NT2/D1 (cell line): ENCODE measurements around the gene CPB2.

Experiments
- SUZ12 ChIP-seq: IDR thresholded peaks from 2 replicates; pipeline ENCODE4 v1.6.1; 2011; ENCODE audit not compliant: insufficient read length, insufficient read depth; ENCODE audit errors: extremely low read depth
- YY1 ChIP-seq: IDR thresholded peaks from 2 replicates; pipeline ENCODE4 v1.6.1; 2011; ENCODE audit not compliant: insufficient read length, insufficient read depth
- ZNF274 ChIP-seq: IDR thresholded peaks from 2 replicates; pipeline ENCODE4 v1.6.1; 2011; ENCODE audit warnings: mild to moderate bottlenecking, low read depth, low read length

GRCh38 chr13:46038296-46038695, 66.5 kb downstream of the CPB2 start:
- no peak for TF ChIP-seq ZNF274
- no peak for TF ChIP-seq YY1
- no peak for TF ChIP-seq SUZ12
